GM23338 (cell line): ENCODE measurements around the gene STARD8. TPM values are rescaled to one million over a fixed set of nuclear protein-coding genes. Genes with fewer than 3 reads are reported as not detected.

Source experiments
- ATAC-seq: fragments of 200-7000 bp; cut with Tn5 transposase; 3 replicates; pipeline ENCODE4 v1.9.1; 2020
- DNase-seq: peaks from one replicate; pipeline ENCODE4 v3.0.0-alpha.2; 2015; ENCODE audit warnings: low spot score
- H2AFZ ChIP-seq: fragments of 200-600 bp; sonication (generic); 2 replicates; pipeline ENCODE4 v1.8.0; 2016; ENCODE audit warnings: antibody characterized with exemption, mild to moderate bottlenecking, moderate library complexity
- H3F3A ChIP-seq: fragments of 200-600 bp; sonication (generic); replicated peaks from 2 replicates; pipeline ENCODE4 v1.8.0; 2017; ENCODE audit warnings: antibody characterized with exemption, mixed run types, low read depth
- H3K27ac ChIP-seq: fragments of 200-600 bp; sonication (generic); 2 replicates; pipeline ENCODE4 v1.6.1; 2016; ENCODE audit warnings: low read depth
- H3K27me3 ChIP-seq: fragments of 200-600 bp; sonication (generic); 2 replicates; pipeline ENCODE4 v1.8.0; 2016; ENCODE audit warnings: mild to moderate bottlenecking, mixed run types, moderate library complexity; ENCODE audit not compliant: insufficient read depth
- H3K36me3 ChIP-seq: fragments of 200-600 bp; sonication (generic); 2 replicates; pipeline ENCODE4 v1.8.0; 2016; ENCODE audit warnings: mild to moderate bottlenecking; ENCODE audit not compliant: insufficient read depth
- H3K4me1 ChIP-seq: fragments of 200-600 bp; sonication (generic); 2 replicates; pipeline ENCODE4 v1.8.0; 2016; ENCODE audit warnings: mild to moderate bottlenecking, moderate library complexity; ENCODE audit not compliant: insufficient read depth
- H3K4me2 ChIP-seq: fragments of 200-600 bp; sonication (generic); 2 replicates; pipeline ENCODE4 v1.7.1; 2017; ENCODE audit warnings: mixed run types
- H3K4me3 ChIP-seq: fragments of 200-600 bp; sonication (generic); 2 replicates; pipeline ENCODE4 v1.6.1; 2016; ENCODE audit warnings: mixed run types
- H3K79me2 ChIP-seq: fragments of 200-600 bp; sonication (generic); replicated peaks from 2 replicates; pipeline ENCODE4 v1.8.0; 2017; ENCODE audit warnings: mild to moderate bottlenecking; ENCODE audit not compliant: insufficient read depth
- H3K9me2 ChIP-seq: fragments of 200-600 bp; sonication (generic); 2 replicates; pipeline ENCODE4 v1.8.0; 2017; ENCODE audit not compliant: insufficient read depth
- H4K20me1 ChIP-seq: fragments of 200-600 bp; sonication (generic); replicated peaks from 2 replicates; pipeline ENCODE4 v1.8.0; 2017; ENCODE audit warnings: mild to moderate bottlenecking; ENCODE audit not compliant: insufficient read depth
- H3K27ac Mint-ChIP-seq: 2 replicates; pipeline ENCODE4 v1.8.0; 2020; ENCODE audit warnings: inconsistent platforms, mild to moderate bottlenecking, moderate library complexity, mixed read lengths
- H3K27me3 Mint-ChIP-seq: 3 replicates; pipeline ENCODE4 v1.8.0; 2022; ENCODE audit warnings: low read depth, mild to moderate bottlenecking, moderate library complexity, mixed read lengths, inconsistent platforms; ENCODE audit not compliant: insufficient read depth, poor library complexity
- H3K36me3 Mint-ChIP-seq: 3 replicates; pipeline ENCODE4 v1.8.0; 2021; ENCODE audit warnings: low read depth, mild to moderate bottlenecking, inconsistent platforms, moderate library complexity, mixed read lengths
- H3K4me1 Mint-ChIP-seq: 3 replicates; pipeline ENCODE4 v1.8.0; 2020; ENCODE audit warnings: mild to moderate bottlenecking, inconsistent platforms, mixed read lengths
- H3K4me3 Mint-ChIP-seq: 3 replicates; pipeline ENCODE4 v1.8.0; 2021; ENCODE audit warnings: moderate library complexity, mild to moderate bottlenecking, inconsistent platforms, mixed read lengths
- H3K9me3 Mint-ChIP-seq: 3 replicates; pipeline ENCODE4 v1.8.0; 2020; ENCODE audit warnings: moderate library complexity, mild to moderate bottlenecking, inconsistent platforms, mixed read lengths
- CREB1 ChIP-seq: fragments of 250-450 bp; sonication (Bioruptor Pico); IDR thresholded peaks from 2 replicates; pipeline ENCODE4 v1.5.0; 2020; ENCODE audit warnings: low read depth, mild to moderate bottlenecking, moderate library complexity
- EZH2 ChIP-seq: fragments of 200-600 bp; sonication (generic); IDR thresholded peaks from one replicate; pipeline ENCODE4 v1.8.0; 2017; ENCODE audit warnings: antibody characterized with exemption, mild to moderate bottlenecking, low read depth; ENCODE audit not compliant: unreplicated experiment
- EZH2phosphoT487 ChIP-seq: fragments of 200-600 bp; sonication (generic); IDR thresholded peaks from one replicate; pipeline ENCODE4 v1.8.1; 2018; ENCODE audit warnings: antibody characterized with exemption; ENCODE audit not compliant: unreplicated experiment
- JUNB ChIP-seq: IDR thresholded peaks from one replicate; pipeline ENCODE4 v1.6.1; 2016; ENCODE audit warnings: antibody characterized with exemption; ENCODE audit not compliant: unreplicated experiment
- NANOG ChIP-seq: IDR thresholded peaks from 2 replicates; pipeline ENCODE4 v1.6.1; 2016; ENCODE audit warnings: antibody characterized with exemption, borderline replicate concordance
- POLR2AphosphoS5 ChIP-seq: IDR thresholded peaks from 2 replicates; pipeline ENCODE4 v1.6.1; 2016; ENCODE audit warnings: antibody characterized with exemption, low read depth
- REST ChIP-seq: IDR thresholded peaks from one replicate; pipeline ENCODE4 v1.6.1; 2018; ENCODE audit warnings: antibody characterized with exemption; ENCODE audit not compliant: unreplicated experiment
- ZNF331 ChIP-seq: fragments of 250-450 bp; sonication (Bioruptor Pico); IDR thresholded peaks from 2 replicates; pipeline ENCODE4 v1.5.0; 2020; ENCODE audit warnings: low read depth, mild to moderate bottlenecking, moderate library complexity
- ZNF462 ChIP-seq: fragments of 250-450 bp; sonication (Bioruptor Pico); IDR thresholded peaks from 2 replicates; pipeline ENCODE4 v1.5.0; 2020; ENCODE audit warnings: mild to moderate bottlenecking, moderate library complexity
- polyA plus RNA-seq: library from polyadenylated mRNA; unstranded; fragments of >200 nt; fragmentation: Nextera tagmentation; extraction: Ambion mirVana; gene quantifications from 2 replicates; pipeline ENCODE4 v1.2.1, GENCODE V29; 2016
- total RNA-seq: library from RNA; depleted of rRNA; stranded (reverse); fragments of >200 nt; shearing (Covaris generic); gene quantifications from 2 replicates; pipeline ENCODE4 v1.2.3, GENCODE V29; 2014

The STARD8 gene
- total and polyA plus RNA-seq, 2 experiments from 2014 or later = 0.74 to 5.6 TPM

DNA sequence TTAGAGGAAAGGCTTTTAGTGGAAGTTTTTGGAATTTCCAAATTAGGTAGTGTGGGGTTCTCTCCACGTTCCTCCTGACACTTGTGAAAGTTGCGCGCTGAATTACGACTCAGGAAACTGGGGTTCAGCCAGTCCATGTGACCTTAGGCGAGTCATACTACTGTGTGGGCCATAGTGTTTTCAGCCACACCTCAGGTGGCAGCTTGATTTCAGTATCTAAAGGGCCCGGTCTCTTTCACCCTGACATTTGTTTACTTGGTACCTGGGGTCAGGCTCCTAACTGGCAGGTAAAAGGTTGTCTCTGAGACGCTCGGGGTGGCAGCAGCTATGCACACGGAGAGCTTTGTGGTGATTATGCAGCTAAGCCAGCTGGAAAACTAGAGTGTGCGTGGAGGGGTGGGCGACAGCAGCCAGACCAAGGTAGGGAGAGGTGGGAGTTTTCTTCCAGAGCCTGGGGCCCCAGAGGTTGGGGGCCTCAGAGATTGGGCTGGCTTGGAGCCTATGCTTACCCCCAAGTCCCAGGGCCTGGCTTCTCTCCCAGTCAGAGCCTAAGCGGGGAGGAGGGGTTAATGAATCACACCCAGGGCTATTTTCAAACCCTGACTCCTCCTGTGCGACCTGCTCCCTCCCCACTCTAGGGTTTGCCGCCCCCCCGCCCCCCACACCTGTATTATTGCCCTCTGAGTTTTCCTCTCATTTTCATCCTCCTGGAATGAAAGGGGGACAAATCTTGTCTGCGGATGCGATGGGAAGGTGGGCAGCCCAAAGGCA is 47.2 kb downstream of the STARD8 start:
- Mint-ChIP-seq H3K27ac (no peak overlapping the region), H3K27me3 (peaks cover 6% of the 10 kb centered on the region)
- H3K4me3 ChIP-seq = peak overlapping the region; percentile 64

More for the DNA sequence above, 47.2 kb downstream of the STARD8 start:
- no peaks in the 10 kb centered on the region for H3K36me3 ChIP-seq
- DNase-seq (no peak), ATAC-seq (no peak)
- peaks cover 7% of the 10 kb centered on the region; the same call in 1 of the 2 replicates for H3K4me1 ChIP-seq
- Mint-ChIP-seq H3K9me3 (no peaks in the 10 kb centered on the region; the same call in 2 of the 3 replicates), H3K4me1 (peaks cover 22% of the 10 kb centered on the region), H3K4me3 (peak overlapping the region; percentile 68), H3K36me3 (no peaks in the 10 kb centered on the region)
- no peak overlapping the region for H2AFZ ChIP-seq
- H3K27me3 ChIP-seq = peaks cover 6% of the 10 kb centered on the region
- no peaks in the 10 kb centered on the region for H3K9me2 ChIP-seq
- no peaks in the 10 kb centered on the region for H3K79me2 ChIP-seq
- H3K4me2 ChIP-seq = peak overlapping the region; percentile 84
- H3F3A ChIP-seq = no peaks in the 10 kb centered on the region
- H3K27ac ChIP-seq = no peak overlapping the region
- H4K20me1 ChIP-seq = no peaks in the 10 kb centered on the region
- TF ChIP-seq POLR2AphosphoS5 = no peak
- TF ChIP-seq CREB1 (CRISPR knock-in tag) = no peak
- TF ChIP-seq ZNF331 = no peak
- no peak for TF ChIP-seq JUNB
- no peak for TF ChIP-seq ZNF462 (CRISPR knock-in tag)
- no peak for TF ChIP-seq EZH2
- TF ChIP-seq EZH2phosphoT487 = no peak
- TF ChIP-seq NANOG = no peak
- no peak for TF ChIP-seq REST
